Calu3 (cell line): ENCODE data around the gene RBMX. TPM values are rescaled to one million over a fixed set of nuclear protein-coding genes. Genes with fewer than 3 reads are reported as not detected.

ENCODE experiments used
- BruUV-seq: library from RNA; stranded (reverse); fragments of 400-500 nt; replicated peaks from 2 replicates; lab custom pipeline; 2021; lab: Mats Ljungman, UMichigan
- CTCF ChIA-PET: fragments of 300-600 bp; sonication (Branson Sonifier 250); formaldehyde crosslinking; loops from one replicate; lab custom pipeline; 2022; ENCODE audit warnings: antibody characterized with exemption; lab: Charles Lee
- DNase-seq: peaks from one replicate; pipeline ENCODE4 v3.0.0; 2022
- H3K27ac Mint-ChIP-seq: one replicate; pipeline ENCODE4 v1.8.0; 2022; ENCODE audit warnings: mixed read lengths; ENCODE audit not compliant: unreplicated experiment
- H3K27me3 Mint-ChIP-seq: one replicate; pipeline ENCODE4 v1.8.0; 2022; ENCODE audit warnings: mixed read lengths; ENCODE audit not compliant: unreplicated experiment
- H3K36me3 Mint-ChIP-seq: one replicate; pipeline ENCODE4 v1.8.0; 2022; ENCODE audit warnings: mild to moderate bottlenecking, moderate library complexity, mixed read lengths; ENCODE audit not compliant: insufficient read depth, unreplicated experiment
- H3K4me1 Mint-ChIP-seq: one replicate; pipeline ENCODE4 v1.8.0; 2022; ENCODE audit warnings: mild to moderate bottlenecking, low read depth, mixed read lengths; ENCODE audit not compliant: unreplicated experiment
- H3K4me3 Mint-ChIP-seq: one replicate; pipeline ENCODE4 v1.8.0; 2022; ENCODE audit warnings: mild to moderate bottlenecking, low read depth, moderate library complexity, mixed read lengths; ENCODE audit not compliant: unreplicated experiment
- H3K9me3 Mint-ChIP-seq: one replicate; pipeline ENCODE4 v1.8.0; 2022; ENCODE audit warnings: low read depth, mixed read lengths; ENCODE audit not compliant: unreplicated experiment
- intact Hi-C: fragments of 100-400 bp; cut with micrococcal nuclease; formaldehyde crosslinking; loops from one replicate; pipeline ENCODE4 v1.10.0; 2022; ENCODE audit not compliant: unreplicated experiment
- total RNA-seq: library from RNA; stranded (reverse); gene quantifications from 2 replicates; pipeline ENCODE4 v1.2.3, GENCODE V29; 2022
- TF ChIP-seq, protein P1 (sequence below): fragments of 200-600 bp; IDR thresholded peaks from one replicate; pipeline ENCODE4 v1.8.0; 2022; ENCODE audit warnings: antibody characterized with exemption; ENCODE audit not compliant: unreplicated experiment

RBMX gene
- total RNA-seq, 1 experiment from 2014 or later, result 252 TPM

GRCh38 chrX:136866337-136867095 is 14.0 kb downstream of the RBMX start:
- BruUV-seq, result TSS peak; percentile 3
- no peak overlapping the region for H3K4me3 Mint-ChIP-seq
- DNase-seq, result no peak
- H3K27me3 Mint-ChIP-seq, result no peaks in the 10 kb centered on the region
- no peaks in the 10 kb centered on the region for H3K9me3 Mint-ChIP-seq
- CTCF ChIA-PET, result interaction anchor here (0.6 to 0.7 kb wide), 3 partner anchors 44 to 142 kb away, joined by 3 to 8 read pairs (median 4); no protein-coding TSS in a partner anchor
- H3K27ac Mint-ChIP-seq, result no peak overlapping the region
- peaks cover 76% of the 10 kb centered on the region for H3K36me3 Mint-ChIP-seq
- intact Hi-C loops, result loop anchor here (5.0 kb wide), 1 partner anchor 61 kb away; no protein-coding TSS in a partner anchor
- H3K4me1 Mint-ChIP-seq, result peaks cover 8% of the 10 kb centered on the region
- TF ChIP-seq, protein P1, sequence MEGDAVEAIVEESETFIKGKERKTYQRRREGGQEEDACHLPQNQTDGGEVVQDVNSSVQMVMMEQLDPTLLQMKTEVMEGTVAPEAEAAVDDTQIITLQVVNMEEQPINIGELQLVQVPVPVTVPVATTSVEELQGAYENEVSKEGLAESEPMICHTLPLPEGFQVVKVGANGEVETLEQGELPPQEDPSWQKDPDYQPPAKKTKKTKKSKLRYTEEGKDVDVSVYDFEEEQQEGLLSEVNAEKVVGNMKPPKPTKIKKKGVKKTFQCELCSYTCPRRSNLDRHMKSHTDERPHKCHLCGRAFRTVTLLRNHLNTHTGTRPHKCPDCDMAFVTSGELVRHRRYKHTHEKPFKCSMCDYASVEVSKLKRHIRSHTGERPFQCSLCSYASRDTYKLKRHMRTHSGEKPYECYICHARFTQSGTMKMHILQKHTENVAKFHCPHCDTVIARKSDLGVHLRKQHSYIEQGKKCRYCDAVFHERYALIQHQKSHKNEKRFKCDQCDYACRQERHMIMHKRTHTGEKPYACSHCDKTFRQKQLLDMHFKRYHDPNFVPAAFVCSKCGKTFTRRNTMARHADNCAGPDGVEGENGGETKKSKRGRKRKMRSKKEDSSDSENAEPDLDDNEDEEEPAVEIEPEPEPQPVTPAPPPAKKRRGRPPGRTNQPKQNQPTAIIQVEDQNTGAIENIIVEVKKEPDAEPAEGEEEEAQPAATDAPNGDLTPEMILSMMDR, result no peak

- Mint-ChIP-seq H3K27ac (no peak overlapping the region), H3K4me1 (peaks cover 8% of the 10 kb centered on the region), H3K36me3 (peaks cover 78% of the 10 kb centered on the region), H3K27me3 (no peaks in the 10 kb centered on the region), H3K9me3 (no peaks in the 10 kb centered on the region), H3K4me3 (no peak overlapping the region)
- BruUV-seq, result no TSS peak
- CTCF ChIA-PET, result no interaction called here
- intact Hi-C loops, result loop anchor here (5.0 kb wide), 1 partner anchor 62 kb away; no protein-coding TSS in a partner anchor
- TF ChIP-seq, protein P1, result no peak
- no peak for DNase-seq
These were observed 15.0 kb downstream of the RBMX start for GRCh38 chrX:136865270-136866158.

DNA sequence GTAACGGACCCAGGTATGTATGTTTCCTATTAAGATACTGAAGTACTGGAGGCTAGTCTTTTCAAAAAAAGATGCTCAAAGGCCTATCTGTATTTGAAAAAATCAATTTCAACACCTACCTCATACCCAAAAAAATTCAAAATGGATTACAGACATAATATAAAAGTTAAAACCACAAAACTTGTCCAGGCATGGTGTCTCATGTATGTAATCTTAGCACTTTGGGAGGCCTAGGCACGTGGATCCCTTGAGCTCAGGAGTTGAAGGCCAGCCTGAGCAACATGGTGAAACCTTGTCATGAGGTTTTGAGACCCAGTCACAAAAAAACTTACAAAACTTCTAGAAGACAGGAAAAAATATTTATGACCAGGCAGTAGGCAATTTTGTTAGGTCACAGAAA is 16.7 kb downstream of the RBMX start:
- Mint-ChIP-seq H3K9me3 (no peaks in the 10 kb centered on the region), H3K27me3 (no peaks in the 10 kb centered on the region), H3K4me1 (no peaks in the 10 kb centered on the region), H3K4me3 (no peak overlapping the region), H3K36me3 (peaks cover 77% of the 10 kb centered on the region), H3K27ac (no peak overlapping the region)
- TF ChIP-seq, protein P1, result no peak
- CTCF ChIA-PET, result no interaction called here
- no peak for DNase-seq
- no TSS peak for BruUV-seq
- intact Hi-C loops, result no loop called here

GRCh38 chrX:136862546-136862945 is 18.0 kb downstream of the RBMX start:
- CTCF ChIA-PET, result no interaction called here
- no TSS peak for BruUV-seq
- Mint-ChIP-seq H3K27me3 (no peaks in the 10 kb centered on the region), H3K36me3 (peaks cover 71% of the 10 kb centered on the region), H3K27ac (no peak overlapping the region), H3K4me3 (no peak overlapping the region), H3K9me3 (no peaks in the 10 kb centered on the region), H3K4me1 (no peaks in the 10 kb centered on the region)
- DNase-seq, result no peak
- intact Hi-C loops, result no loop called here
- TF ChIP-seq, protein P1, result no peak
